Activated CD4-positive, CD25-positive, alpha-beta regulatory T cell treated with anti-CD3 and anti-CD28 coated beads, Interleukin-2, amount 50 U/mL, for 72 hours (primary cell): ENCODE results near the gene GNAI3.

Source experiments
- DNase-seq: peaks from one replicate; pipeline ENCODE4 v3.0.0; 2021

GNAI3 gene

DNA sequence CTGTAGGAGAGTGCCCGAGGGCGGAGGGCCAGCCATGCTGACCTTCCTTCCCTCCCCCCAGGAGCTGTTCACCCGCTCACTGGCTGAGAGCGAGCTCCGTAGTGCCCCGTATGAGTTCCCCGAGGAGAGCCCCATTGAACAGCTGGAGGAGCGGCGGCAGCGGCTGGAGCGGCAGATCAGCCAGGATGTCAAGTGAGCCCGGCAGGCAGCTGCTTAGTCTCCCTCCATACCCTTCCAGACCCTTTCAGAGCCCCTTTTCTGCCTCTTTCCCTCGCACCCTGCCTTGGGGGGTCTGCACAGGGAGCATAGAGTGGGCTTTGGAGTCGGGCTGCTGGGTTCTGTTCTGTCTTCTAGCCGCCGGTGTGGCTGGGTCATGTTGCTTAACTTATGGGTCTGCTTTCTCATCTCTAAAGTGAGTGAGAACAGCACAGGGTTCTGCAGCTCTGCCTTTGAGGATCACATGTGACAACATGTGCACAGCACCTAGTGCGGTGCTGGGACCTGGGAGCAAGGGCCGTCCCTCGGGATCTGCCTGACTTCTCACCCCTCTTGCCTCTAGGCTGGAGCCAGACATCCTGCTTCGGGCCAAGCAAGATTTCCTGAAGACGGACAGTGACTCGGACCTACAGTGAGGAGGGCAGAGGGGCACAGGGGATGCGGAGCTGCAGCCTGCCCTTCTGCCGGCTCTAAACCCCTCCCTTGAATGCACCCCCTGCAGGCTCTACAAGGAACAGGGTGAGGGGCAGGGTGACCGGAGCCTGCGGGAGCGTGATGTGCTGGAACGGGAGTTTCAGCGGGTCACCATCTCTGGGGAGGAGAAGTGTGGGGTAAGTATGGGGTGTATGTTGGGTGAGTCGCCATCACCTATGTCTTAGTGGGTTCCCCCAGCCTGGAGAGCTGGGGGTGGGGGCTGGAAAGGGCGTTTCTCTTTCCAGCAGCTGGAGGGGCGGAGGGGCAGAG is 77.5 kb downstream of the GNAI3 start:
- no peak for DNase-seq

DNA sequence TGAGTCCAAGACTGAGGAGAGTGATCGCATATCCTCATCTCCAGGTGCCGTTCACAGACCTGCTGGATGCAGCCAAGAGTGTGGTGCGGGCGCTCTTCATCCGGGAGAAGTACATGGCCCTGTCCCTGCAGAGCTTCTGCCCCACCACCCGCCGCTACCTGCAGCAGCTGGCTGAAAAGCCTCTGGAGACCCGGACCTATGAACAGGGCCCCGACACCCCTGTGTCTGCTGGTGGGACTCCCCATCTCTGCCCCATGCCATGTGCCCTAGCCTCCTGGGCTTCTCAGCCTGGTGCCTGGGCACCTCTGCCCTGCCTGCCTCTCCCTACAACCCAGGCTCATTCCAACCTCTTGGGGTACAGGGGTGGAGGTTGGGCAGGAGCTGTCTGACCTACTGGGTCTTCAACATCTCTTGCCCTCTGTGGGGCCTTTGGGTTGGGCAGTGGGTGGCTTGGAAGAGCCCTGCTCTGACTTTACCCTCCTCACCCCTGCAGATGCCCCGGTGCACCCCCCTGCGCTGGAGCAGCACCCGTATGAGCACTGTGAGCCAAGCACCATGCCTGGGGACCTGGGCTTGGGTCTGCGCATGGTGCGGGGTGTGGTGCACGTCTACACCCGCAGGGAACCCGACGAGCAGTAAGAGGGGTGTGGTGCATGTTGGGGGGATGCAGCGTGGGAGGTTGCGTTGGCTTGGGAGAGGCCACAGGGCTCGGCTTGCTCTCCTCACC is 78.4 kb downstream of the GNAI3 start:
- DNase-seq: no peak

GRCh38 chr1:109627692-109628399 is 79.4 kb downstream of the GNAI3 start:
- no peak for DNase-seq

DNA sequence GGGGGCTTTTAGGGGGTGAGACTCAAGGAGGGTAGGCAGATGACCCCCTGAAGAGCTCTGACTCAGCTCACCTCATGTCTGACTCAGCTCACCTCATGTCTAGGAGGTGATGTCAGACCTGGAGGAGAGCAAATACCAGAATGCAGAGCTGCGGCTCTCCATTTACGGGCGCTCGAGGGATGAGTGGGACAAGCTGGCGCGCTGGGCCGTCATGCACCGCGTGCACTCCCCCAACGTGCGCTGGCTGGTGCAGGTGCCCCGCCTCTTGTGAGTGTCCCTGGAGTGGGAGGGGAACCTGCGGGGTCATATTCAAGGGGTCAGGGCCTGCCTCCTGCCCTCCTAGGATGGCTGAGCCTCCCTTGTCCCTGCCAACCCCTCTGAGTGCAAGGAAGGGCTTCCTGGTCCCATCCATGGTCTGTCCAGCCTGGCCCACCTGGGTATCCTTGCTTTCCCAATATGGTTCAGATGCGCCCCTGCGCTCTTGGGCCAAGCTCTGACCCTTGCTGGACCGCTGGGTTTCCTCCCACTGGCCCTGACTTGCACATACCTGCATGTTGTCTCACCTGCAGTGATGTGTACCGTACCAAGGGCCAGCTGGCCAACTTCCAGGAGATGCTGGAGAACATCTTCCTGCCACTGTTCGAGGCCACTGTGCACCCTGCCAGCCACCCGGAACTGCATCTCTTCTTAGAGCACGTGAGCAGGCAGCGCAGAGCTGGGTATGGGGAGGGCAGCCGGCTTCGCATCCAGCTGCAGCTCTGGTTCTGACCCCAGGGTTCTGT is 80.3 kb downstream of the GNAI3 start:
- DNase-seq: no peak

- no peak for DNase-seq
Measured at GRCh38 chr1:109629372-109630030, 81.1 kb downstream of the GNAI3 start.

DNA sequence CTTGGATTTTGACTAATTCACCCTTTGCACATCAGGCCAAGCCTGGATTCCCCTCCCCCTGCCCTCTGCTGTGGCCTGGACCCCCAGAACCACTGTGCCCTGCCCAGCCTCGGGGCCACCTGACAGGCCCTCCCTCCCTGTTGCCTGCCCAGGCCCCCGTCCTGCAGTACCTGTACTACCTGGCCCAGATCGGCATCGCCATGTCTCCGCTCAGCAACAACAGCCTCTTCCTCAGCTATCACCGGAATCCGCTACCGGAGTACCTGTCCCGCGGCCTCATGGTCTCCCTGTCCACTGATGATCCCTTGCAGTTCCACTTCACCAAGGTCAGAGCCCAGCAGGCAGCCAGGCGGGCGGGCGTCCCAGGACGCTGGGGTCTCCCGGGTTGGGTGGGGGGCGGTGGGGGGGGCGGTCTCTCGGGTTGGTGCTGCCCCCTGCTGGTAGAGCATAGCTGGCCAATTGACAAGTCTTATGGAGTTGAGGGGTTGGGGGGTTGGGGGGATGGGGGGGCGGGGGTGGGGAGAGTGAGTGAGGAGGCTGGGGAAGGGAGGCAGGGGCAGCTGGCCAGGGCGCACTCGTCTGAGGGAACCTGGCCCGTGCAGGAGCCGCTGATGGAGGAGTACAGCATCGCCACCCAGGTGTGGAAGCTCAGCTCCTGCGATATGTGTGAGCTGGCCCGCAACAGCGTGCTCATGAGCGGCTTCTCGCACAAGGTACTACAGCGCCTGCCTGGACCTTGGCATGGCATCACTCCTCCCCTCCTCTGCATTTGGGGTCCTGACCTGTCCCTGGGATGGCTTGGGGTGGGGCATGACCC is 81.9 kb downstream of the GNAI3 start:
- peak; percentile 51 for DNase-seq

DNA sequence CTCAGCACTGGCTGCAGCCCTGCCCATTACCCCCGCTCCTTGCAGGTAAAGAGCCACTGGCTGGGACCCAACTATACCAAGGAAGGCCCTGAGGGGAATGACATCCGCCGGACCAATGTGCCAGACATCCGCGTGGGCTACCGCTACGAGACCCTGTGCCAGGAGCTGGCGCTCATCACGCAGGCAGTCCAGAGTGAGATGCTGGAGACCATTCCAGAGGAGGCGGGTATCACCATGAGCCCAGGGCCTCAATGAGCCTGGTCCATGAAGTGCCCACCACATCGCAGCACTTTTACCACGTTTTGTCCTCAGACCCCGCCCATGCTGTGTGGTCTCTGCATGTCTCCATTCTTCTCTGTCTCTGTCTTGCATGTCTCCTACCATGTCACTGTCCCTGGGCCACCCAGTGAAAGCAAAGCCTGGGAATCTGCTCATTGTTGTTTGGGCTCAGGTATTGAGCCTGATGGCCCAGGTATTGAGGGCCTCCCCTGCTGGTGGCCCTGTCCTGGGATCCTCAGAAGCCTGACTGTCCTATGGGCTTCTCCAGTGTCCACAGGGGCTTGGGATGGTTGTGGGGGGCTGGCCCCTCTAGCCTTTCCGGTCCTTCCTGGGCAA is 82.6 kb downstream of the GNAI3 start:
- no peak for DNase-seq

DNA sequence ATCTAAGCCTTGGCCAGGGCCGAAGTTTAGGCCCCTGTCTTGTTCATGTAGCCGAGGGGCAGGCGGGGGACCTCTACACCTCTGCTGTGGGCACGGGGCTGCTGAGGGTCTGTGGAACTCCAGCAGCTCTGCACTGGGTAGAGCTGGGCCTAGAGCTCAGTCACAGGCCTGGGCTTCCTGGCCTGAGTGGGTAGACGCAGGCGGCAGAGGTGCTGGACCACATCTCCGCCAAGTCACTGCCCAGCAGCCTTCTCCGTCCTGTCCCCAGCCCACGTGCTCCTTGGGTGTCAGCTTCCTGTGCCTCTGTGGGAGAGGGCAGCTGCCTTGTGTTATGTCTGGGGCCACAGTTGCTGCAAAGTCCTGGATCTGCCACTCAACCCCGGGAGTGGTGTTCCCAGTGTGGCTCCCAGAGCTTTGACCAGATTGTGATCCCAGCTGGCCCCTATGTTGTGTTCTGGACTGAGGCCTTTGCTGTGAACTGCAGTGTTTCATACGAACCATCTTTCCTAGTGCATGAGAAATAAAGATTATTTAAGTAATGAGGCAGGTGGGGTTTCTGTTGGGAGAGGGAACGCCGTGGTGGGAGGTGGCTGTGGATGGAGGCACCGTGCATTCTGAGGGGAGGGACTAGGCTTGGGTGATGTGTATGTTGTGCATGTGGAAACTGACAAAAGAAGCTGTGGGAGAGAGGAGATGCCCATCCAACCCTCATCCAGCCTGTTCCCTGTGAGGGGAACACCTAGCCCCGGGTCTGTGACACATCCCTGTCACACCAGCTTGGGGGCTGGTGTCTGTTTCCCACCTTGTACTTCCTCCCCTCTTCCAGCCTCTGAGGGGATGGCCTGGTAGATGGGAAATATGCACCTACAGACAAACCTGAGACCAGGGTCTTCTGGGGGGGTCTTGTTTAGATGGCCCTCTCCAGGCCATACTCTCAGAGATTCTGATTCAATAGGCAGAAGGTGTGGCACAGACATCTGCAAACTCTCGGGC is 83.4 kb downstream of the GNAI3 start:
- DNase-seq: no peak

- no peak for DNase-seq
Measured at GRCh38 chr1:109632671-109633346, 84.4 kb downstream of the GNAI3 start.

DNA sequence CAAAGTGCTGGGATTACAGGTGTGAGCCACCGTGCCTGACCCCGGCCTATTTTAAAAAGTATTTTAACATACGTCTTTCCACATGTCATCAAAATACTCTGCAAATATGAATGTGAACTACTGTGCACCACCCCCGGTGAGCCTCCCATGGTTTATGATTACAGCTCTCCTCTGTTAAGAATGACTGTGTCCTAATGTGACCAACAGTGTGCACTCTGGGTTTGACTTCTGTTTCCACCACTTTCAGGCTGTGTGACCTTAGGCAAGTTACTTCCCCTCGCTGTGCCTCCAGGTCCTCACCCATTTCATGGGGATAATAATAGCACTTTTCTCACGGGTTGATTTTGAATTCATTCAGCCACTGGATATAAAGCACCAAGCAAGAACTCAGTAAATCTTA is 85.9 kb downstream of the GNAI3 start:
- DNase-seq: no peak

- no peak for DNase-seq
Measured at GRCh38 chr1:109634771-109635750, 86.6 kb downstream of the GNAI3 start.

GRCh38 chr1:109635862-109636200 is 87.4 kb downstream of the GNAI3 start:
- DNase-seq: no peak

DNA sequence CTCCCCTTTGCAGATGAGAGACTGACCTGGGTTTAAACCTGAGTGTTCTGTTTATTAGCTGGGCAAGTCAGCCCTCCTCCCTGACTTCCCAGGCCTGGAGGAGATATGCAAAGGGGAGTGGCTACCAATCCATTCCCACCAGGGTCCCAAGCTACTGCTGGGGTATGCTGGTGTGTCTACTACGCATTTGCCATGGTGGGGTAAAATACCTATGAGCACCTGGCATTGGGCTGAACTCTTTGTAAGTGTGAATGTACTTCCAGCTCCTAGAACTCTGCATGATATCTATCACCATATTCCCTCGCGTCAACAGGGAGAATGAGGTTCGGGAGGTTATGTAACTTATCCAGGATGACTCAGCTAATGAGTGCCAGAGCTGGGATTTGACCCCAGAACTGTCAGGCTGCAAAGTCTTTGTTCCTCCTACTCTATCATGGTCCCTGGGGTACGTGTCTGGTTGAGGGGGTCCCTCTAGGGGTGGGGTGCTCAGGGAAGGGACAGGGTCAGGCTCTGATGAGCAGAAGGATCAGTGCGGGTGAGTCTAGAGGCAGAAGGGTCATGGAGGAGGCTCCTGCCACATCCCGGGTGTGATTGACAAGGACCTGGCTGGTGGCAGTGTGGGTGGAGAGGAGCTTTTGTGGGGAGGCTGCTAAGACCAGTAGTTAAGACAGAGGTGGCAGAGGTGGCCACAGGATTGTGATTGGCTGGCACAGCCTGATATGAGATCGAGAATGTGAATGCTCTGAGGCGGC is 88.0 kb downstream of the GNAI3 start:
- DNase-seq: no peak

GRCh38 chr1:109637446-109637845 is 89.0 kb downstream of the GNAI3 start:
- DNase-seq: no peak

GRCh38 chr1:109639063-109639840 is 90.8 kb downstream of the GNAI3 start:
- DNase-seq: no peak

GRCh38 chr1:109639841-109640184 is 91.4 kb downstream of the GNAI3 start:
- no peak for DNase-seq
